Sciatic nerve (tissue), 2 donors: ENCODE results near the gene PDCD10. TPM values are rescaled to one million over a fixed set of nuclear protein-coding genes. Genes with fewer than 3 reads are reported as not detected.

ENCODE experiments used
- ATAC-seq: fragments of 200-7000 bp; cut with Tn5 transposase; one replicate; pipeline ENCODE4 v1.9.1; 2020; ENCODE audit warnings: mild to moderate bottlenecking, moderate library complexity
- DNase-seq: peaks from one replicate; pipeline ENCODE4 v3.0.0-alpha.2; 2020; ENCODE audit warnings: low spot score
- intact Hi-C: fragments of 100-400 bp; cut with DNase I; formaldehyde crosslinking; loops from one replicate; pipeline ENCODE4 v1.14.2; 2022
- total RNA-seq: library from RNA; stranded (reverse); fragmentation: NEBNext Ultra II Directional; extraction: Animal tissue kit (Norgen Biotek cat#: 25700); gene quantifications from one replicate; pipeline ENCODE4 v1.2.1, GENCODE V29; 2021
- donor health status: DM: no; HTN: no; CAD: no.
- donor health status: DM: no; HTN: no; CAD: no.

The PDCD10 gene
- total RNA-seq, 1 donor from 2014 or later = 50.3 TPM

GRCh38 chr3:167736264-167736787, 1.6 kb upstream of the PDCD10 start:
- DNase-seq (no peak), ATAC-seq (no peak)
- intact Hi-C loops = no loop called here

DNA sequence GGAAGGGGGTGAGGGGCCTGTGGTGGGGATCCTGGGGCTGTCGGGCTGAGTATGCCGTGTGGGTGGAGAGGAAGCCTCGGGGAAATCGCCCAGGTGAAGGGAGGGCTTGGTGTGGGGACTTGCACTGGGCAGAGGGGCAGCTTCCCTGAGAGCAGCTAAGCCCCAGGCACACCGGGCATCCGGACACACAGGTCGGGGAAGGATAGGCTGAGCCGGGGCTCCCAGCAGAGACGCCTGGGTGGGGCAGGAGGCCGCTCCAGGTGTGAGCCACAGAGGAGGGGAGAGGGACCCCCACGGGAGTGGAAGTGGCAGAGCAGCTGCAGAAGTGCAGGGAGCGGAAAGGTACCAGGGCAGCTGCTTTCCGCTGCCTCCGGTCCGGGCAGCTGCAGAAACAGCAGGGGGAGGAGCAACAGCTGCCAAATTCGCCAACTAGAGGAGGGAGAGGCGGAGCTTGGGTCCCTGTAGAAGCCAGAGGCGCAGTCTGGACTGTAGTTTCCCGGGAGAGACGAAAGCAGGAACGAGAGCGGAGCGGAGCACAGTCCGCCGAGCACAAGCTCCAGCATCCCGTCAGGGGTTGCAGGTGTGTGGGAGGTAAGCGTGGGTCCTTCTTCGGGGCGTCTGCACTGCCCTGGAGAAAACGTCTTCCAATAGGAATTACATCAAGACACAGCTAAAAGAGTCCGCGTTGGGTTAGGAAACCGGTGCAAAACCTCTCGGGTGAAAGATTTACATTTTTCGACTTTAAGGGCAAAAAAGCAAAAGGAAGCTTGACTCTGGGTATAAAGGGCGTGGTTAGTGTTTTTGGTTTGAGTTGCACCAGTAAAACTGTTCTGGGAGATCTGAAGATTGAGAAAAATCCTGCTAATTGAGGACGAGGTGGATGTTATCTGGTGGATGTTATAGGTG, 794 bp upstream of the PDCD10 start, which contains the start of gene SERPINI1:
Gene SERPINI1, plus strand, starts transcription at position 489 of the 906 bp plus-strand sequence. CDS start 53,408 bp downstream, outside the sequence.
- ATAC-seq (peak; percentile 95), DNase-seq (peak; percentile 88)
- intact Hi-C loops = no loop called here

DNA sequence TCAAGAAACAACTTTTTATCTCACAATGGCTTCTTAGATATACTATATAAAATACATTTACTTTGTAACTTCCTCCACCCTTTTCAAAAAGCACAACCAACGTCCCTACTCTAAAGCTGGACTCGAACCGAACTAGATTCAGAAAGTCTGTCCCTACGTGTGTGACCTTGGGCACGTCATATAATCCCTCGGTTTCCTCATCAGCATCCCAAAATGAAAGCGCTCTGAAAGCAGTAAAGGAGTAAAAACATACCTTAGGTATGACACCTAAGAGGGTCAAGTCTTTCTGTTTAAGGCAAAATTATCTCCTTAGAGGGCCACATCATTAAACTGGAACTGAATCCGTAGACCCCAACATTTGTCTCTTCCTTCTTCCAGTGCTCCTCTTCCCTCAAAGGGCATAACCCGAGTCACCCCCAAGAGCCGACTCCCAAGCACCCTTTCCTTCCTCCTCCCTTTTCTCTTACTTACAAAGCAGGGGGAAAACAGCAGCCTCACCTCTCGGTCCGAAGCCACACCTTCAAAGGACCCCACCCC, 663 bp downstream of the PDCD10 start:
- ATAC-seq (no peak), DNase-seq (no peak)
- intact Hi-C loops = no loop called here

DNA sequence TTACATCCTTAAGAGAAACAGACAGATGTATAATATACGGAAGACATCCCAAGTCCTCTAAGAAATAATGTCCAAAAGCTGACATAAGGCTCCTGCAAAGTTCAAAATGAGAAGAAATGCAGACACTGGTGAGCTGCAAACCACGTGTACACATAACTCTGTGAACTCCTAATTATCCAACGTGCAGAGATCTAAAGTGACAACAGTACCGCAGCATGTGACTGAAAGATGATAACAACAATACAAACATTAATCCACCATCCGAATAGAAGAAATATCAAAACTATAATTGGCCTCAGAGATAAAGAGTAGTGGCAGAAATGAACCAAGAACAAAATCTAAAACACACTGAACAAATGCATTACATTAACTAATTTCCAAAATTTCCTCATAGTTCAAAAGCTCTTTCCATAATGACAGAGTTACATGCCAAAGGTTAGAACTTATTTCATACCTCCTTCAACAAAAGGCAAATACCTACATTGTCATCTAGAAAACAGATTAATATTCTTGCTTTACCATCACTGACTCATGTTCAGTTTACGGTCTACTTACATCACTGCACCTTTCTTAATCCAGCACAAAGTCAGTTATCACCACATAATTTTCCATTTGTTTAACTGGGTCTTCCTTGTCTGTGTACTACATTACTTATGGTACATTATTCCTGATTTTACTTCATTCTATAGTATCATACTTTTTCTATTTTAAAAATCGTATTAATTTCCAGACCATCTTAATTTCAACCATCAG, 2.2 kb downstream of the PDCD10 start:
- intact Hi-C loops = no loop called here
- DNase-seq (no peak), ATAC-seq (no peak)

DNA sequence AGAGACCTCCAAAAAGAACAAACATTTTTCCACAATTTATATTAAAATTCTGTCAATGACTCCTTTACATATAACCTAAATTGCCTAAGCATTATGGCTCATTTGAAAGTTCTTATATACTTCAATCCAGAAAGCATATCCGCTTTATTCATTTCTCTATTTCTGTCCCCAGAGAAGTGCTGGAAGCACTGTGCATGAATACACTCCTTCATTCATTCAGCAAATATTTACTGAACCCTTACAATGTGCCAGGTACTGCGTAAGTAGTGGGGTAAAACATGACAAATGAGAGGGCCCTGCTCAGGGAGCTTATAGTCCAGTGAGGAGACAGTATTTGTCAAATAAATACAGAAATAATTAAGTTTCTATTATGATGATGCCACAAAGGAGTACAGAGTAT, 3.3 kb downstream of the PDCD10 start:
- ATAC-seq (no peak), DNase-seq (no peak)
- intact Hi-C loops = no loop called here

DNA sequence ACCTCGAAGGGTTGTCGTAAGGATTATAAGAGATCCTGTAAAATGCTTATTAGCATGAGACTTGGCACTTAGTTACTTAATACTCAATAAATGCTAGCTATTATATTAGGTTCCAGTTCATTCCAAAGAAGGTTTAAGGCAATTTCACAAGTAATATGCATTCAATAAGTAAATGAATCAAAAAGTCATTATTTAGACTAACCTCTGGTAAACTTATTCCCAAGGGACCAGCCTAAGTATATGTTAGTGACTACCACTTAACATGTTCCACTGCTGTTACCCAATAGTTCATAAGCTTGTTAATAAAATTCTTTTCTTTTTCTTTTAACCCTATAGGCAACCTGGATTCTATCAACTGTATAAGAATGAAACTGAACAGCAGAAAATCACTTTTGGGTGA, 5.1 kb downstream of the PDCD10 start:
- no peak for ATAC-seq
- no peak for DNase-seq
- intact Hi-C loops = no loop called here

DNA sequence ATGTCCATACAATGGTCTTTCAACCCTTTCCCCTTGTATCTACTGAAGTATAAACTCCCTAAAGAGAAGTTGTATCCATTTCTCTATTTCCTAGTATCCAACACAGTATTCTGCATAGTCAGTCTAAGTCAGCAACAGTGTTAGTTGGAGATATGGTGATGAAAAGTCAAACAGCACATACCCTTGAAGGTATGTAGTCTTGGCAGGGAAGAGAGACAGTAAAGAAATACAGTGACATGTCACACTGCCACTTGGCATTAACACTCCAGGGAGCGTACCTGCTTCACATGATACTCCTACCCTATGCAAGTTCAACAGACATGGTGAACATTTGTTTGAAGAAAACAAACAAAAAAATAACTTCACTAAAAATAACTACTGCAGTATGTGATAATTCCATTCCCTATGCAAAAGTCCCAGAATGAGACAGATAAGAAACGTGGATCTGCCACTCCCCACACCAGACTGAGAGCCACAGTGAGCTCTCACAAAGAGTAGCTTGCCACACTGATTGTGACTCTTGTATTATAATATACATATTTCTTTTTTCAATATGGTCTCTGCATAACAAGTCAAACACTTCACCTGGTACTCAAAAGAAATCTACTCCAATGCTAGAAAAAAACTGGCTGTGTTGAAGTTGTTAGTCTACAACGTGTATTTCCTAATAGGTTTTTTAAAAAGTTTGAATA, 5.9 kb downstream of the PDCD10 start:
- ATAC-seq = no peak

GRCh38 chr3:167728176-167728575, 6.5 kb downstream of the PDCD10 start:
- DNase-seq = no peak
- intact Hi-C loops = no loop called here
- no peak for ATAC-seq

More for the DNA sequence above, 5.9 kb downstream of the PDCD10 start:
- intact Hi-C loops = no loop called here
- no peak for DNase-seq

GRCh38 chr3:167723872-167724271, 10.8 kb downstream of the PDCD10 start:
- no peak for ATAC-seq
- no peak for DNase-seq
- intact Hi-C loops = no loop called here

- ATAC-seq (no peak), DNase-seq (no peak)
- intact Hi-C loops = no loop called here
Measured at GRCh38 chr3:167723025-167723512, 11.6 kb downstream of the PDCD10 start.

- DNase-seq = no peak
- intact Hi-C loops = no loop called here
- ATAC-seq = no peak
Measured at GRCh38 chr3:167718582-167718981, 16.1 kb downstream of the PDCD10 start.

DNA sequence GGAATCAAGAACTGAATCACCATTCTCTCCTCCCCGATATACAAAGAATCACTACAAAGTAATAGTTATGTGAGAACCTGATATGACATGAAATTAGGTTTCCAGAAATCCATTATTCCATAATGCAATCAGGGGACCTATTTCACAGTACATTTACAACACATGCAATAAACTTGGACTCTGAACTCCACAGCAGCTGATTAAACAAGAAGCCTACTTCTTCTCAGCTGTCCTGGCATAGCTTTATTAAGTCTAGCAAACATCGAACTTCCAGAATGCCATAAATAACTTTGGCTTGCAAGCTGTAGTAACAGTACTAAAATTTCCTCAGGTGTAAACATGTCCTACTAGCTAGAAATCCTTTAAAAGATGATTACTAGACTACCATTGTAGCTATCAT, 17.8 kb downstream of the PDCD10 start:
- intact Hi-C loops = no loop called here
- no peak for DNase-seq

DNA sequence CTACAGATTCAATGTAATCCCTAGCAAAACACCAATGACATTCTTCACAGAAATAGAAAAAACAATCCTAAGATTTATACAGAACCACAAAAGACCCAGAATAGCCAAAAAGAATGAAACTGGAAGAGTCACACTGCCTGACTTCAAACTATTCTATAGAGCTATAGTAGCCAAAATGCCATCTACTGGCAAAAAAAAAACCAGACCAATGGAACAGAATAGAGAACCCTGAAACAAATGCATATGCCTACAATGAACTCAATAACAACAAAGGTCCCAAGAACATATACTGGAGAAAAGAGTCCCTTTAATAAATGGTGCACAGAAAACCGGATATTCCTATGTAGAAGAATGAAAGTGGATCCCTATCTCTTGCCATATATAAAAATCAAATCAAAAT, 19.8 kb downstream of the PDCD10 start:
- DNase-seq (no peak), ATAC-seq (no peak)
- intact Hi-C loops = no loop called here

More for the DNA sequence above, 17.8 kb downstream of the PDCD10 start:
- ATAC-seq = no peak

DNA sequence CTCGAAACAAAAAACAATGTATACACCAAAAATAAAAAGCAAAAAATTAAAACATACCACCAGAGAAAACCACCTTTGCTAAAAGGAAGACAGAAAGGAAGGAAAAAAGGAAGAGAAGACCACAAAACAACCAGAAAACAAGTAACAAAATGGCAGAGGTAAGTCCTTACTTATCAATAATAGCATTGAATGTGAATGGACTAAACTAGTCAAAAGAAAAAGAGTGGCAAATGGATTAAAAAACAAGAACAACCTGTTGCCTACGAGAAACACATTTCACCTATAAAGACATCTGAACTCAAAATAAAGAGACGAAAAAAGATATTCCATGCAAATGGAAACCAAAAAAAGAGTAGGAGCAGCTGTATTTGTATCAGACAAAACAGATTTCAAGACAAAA, 22.2 kb downstream of the PDCD10 start:
- intact Hi-C loops = no loop called here
- ATAC-seq (no peak), DNase-seq (no peak)

DNA sequence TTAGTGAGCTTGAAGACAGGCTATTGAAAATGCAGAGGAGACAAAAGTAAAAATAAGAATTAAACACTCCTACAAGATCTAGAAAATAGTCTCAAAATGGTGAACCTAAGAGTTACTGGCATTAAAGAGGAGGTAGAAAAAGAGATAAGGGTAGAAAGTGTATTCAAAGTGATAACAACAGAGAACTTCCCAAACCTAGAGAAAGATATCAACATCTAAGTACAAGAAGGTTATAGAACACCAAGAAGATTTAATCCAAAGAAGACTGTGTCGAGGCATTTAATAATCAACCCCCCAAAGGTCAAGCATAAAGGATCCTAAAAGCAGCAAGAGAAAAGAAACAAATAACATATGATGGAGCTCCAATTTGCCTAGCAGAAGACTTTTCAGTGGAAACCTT, 23.3 kb downstream of the PDCD10 start:
- ATAC-seq (no peak), DNase-seq (no peak)
- intact Hi-C loops = no loop called here

DNA sequence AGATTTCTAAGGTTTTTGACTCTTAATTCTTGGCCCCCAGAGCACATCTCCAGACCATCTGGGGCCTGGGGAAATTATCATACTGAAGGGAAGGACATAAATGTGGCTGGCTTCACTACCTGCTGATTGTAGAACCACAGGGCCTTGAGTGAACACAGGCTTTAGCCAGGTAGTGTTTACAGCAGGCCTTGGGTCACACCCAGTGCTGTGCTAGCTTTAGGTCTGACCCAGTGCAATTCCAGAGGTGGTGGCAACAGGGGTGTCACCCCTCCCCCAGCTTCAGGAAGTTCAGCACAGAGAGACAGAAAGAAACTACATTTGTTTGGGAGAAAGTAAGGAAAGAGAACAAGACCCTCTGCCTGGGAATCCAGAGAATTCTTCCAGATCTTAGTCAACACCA, 24.1 kb downstream of the PDCD10 start:
- intact Hi-C loops = no loop called here
- no peak for DNase-seq
- ATAC-seq = no peak

DNA sequence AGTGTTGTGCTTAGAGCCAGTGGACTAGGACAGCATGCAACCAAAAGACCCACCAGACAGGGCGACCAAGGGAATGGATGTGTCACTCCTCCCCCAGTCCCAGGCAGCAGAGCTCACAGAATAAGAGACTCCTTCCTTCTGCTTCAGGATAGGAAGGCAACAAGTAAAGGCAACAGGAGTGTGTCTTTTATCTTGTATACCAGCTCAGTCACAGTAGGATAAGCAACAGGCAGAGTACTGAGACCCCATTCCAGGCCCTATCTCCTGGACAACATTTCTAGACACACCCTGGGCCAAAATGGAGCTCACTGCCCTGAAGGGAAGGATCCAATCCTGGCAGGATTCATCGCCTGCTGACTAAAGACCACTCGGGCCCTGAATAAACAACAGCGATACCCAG, 25.0 kb downstream of the PDCD10 start:
- DNase-seq (no peak), ATAC-seq (no peak)
- intact Hi-C loops = no loop called here

- intact Hi-C loops = no loop called here
- ATAC-seq (no peak), DNase-seq (no peak)
Measured at GRCh38 chr3:167705840-167706239, 28.9 kb downstream of the PDCD10 start.

DNA sequence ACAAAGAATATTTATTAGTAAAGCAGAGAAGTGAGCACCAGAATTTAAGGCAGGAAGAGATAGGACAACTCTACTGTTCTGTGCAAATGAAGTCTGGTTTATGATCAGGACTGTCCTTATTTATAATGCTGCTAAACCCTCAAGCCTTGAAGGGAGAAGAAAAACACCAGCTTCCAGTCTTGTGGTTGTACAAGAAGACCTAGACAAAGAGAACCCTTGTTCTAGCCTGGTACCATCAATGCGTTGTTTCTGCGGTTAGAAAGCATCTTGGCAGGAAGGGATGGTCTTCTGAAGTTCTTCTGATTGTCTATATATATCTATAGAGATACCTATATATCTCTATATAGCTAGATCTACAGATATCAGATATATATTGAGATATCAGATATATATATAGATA, 33.8 kb downstream of the PDCD10 start:
- no peak for DNase-seq
- ATAC-seq = no peak
- intact Hi-C loops = no loop called here
